Neural progenitor cell (in vitro differentiated cells): ENCODE data around the gene UQCR11.

ENCODE experiments used
- EZH2 ChIP-seq: fragments of 200-600 bp; sonication (generic); IDR thresholded peaks from 2 replicates; pipeline ENCODE4 v1.6.1; 2017; ENCODE audit warnings: antibody characterized with exemption, mild to moderate bottlenecking, moderate library complexity
- EZH2phosphoT487 ChIP-seq: fragments of 200-600 bp; sonication (generic); IDR thresholded peaks from 2 replicates; pipeline ENCODE4 v1.6.1; 2017; ENCODE audit warnings: antibody characterized with exemption
- TF ChIP-seq, protein P1 (sequence below): fragments of 200-600 bp; sonication (generic); IDR thresholded peaks from 2 replicates; pipeline ENCODE4 v1.5.1; 2017; ENCODE audit warnings: antibody characterized with exemption, mild to moderate bottlenecking

DNA sequence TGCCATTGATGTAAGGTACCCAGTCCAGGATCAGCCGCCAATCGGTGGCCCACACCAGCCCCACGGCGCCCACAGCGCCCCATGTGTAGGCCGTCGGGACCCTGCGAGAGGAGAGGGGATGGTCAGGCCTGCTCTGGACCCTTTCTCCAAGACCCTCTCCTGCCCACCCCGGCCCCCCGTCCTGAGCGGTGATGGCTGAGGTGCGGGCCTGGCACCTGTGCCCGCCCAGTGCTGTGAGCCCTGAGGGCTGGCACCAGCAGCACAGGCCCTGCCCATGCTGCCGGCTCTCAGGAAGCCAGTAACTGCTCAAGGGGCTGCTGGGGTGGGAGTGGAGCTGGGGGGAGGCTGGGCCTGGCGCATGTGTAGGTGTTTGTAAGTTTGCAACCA lies 5.8 kb downstream of the UQCR11 start:
- TF ChIP-seq, protein P1, sequence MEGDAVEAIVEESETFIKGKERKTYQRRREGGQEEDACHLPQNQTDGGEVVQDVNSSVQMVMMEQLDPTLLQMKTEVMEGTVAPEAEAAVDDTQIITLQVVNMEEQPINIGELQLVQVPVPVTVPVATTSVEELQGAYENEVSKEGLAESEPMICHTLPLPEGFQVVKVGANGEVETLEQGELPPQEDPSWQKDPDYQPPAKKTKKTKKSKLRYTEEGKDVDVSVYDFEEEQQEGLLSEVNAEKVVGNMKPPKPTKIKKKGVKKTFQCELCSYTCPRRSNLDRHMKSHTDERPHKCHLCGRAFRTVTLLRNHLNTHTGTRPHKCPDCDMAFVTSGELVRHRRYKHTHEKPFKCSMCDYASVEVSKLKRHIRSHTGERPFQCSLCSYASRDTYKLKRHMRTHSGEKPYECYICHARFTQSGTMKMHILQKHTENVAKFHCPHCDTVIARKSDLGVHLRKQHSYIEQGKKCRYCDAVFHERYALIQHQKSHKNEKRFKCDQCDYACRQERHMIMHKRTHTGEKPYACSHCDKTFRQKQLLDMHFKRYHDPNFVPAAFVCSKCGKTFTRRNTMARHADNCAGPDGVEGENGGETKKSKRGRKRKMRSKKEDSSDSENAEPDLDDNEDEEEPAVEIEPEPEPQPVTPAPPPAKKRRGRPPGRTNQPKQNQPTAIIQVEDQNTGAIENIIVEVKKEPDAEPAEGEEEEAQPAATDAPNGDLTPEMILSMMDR: no peak
- TF ChIP-seq EZH2 (no peak), EZH2phosphoT487 (no peak)
